Measurements from ENCODE around the gene TARP.
"Not testable (repeated sequence)": the region's sequence is repeated elsewhere in the genome, so short reads cannot be mapped to it uniquely, and the experiment has no call there.

The TARP gene

DNA sequence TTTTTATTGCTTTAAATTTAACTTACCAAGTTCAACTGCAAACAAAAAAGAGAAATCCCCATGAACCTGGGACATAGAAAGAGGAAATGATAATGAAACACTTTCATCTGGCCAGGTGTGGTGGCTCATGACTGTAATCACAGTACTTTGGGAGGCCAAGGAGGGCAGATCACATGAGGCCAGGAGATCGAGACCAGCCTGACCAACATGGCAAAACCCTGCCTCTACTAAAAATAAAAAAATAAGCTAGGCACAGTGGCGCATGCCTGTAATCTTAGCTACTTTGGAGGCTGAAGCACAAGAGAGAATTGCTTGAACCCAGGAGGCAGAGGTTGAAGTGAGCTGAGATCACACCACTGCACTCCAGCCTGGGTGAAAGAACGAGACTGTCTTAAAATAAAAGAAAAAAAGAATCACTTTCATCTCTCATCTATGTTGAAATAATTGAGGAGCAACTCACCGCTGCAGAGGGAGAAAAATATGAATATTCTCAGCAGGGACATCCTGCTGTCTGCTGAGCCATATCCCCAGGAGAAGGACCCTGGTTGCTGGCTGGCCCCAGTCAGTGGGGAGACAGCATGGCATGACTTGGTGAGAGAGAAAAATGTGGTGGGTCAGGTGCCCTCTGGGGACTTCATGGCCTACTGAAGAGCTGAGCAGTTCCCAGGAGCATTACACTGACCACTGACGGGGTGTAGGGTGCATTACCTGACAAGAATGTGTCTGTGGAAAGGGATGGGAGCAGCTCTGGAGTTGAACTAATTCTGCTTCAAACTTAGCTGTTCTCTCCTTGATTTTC lies 22.8 kb upstream of the TARP start:
- DNase-seq = no peak

DNA sequence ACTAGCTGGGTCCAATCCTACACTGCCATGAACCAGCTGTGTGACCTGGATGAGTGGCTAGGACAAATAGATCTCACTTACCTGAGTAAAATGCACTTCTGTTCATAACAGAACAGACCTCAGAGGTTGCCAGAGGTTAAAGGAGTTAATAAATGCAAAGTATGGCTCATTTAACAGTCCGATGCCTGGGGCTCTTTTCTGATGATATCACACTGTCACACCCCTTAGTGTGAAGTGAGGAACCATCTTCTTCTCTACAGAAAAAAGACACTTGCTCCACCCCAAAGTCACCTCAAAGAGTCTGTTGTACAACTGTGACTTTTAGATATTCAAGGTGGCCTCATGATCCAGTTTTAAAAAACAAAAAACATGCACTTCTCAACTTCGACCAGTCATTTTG lies 21.5 kb upstream of the TARP start:
- DNase-seq = no peak

DNA sequence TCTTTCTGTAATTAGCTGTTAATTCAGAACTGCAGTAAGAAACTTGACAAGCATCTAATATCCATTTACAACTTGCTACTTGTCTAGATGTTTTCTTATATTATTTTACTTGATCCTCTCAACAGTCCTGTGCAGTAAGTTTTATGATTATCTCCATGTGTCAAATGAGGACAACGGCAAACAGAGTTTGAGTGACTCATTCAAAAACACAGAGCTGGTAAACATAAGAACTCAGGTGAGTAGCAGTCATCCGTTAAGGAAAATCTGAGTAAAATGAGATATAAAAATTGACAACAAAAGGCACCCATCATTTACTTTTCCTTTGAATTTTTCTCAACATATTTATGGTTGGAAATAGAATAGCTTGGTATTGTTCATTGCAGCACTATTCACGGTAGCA lies 19.0 kb upstream of the TARP start:
- DNase-seq = no peak

DNA sequence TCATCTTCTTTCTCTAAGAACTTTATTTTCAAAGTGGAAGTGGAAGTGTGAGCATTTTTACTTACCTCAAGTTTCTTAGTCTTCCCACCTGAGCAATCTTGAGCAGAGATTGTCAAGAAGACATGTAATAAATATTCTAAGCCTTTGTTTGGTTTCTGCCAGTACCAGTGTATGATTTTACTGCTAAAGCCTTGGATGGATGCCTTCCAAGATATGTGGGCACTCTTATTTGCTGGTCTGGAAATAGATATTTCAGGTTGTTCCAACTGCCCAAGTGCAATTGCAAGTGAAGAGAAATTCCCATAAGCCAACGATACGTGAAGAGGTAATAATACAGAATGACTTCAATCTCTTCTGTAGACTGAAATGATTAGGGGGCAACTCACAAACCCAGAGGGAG lies 18.2 kb upstream of the TARP start:
- no peak for DNase-seq

DNA sequence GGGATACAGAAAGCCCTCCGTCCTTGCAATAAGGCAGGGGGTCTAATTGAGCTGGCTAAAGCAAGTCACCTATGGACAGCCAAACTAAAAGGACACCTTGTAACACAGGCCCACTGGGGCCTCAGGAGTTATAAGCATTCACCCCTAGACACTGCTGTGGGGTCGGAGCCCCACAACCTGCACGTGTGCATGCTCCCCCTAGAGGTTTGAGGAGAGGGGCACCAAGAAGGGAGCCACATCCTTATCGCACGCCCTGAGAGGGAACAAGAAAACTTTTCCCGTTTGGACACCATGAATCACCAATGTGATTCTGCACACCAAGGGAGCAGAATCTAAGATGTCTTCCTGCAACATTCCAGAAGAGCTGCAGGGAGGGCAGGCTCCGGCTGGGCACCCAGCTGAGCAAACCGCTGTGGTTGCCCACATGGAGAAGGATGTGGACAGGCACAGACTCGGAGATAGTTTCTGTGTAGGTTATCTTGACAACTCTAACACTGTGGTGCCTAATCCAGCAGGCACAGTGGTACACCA lies 17.7 kb upstream of the TARP start:
- no peak for DNase-seq

DNA sequence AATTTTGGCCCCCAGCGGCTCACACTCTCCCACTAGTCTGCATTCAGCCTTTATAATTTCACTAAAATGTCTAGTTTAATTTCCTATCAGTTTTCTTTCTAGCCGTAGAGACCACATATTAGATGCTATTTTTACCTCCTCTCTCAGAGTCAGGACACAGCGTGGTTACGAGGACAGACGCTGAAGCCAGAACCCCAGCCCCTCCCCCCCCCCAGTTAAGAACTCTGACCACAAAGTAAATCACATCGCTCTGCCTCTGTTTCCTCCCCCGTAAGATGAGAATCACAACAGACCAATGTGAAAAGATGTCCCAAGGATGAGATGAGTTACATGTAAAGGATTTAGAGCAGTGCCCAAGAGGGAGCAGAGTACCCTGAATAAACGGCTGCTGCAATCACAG lies 11.1 kb upstream of the TARP start:
- no peak for DNase-seq

DNA sequence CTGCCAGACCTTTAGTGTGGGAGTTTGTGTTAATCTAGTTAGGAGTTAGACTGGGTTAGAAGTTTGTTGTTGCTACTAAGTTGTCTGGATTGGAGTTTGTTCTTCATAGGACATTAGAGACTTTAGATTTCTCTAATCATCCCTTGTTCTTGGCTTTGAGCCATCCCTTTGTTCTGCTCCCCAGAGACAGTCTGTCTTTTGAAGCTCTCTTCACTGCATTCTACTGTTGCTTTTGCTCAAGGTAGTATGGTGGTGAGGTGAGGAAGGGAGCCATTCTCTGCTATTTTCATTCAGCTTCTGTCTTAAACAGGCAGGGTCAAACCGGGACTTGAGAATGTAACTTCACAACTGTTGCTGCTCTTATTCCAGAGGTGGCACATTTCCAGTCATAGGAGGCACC lies 10.4 kb upstream of the TARP start:
- no peak for DNase-seq

DNA sequence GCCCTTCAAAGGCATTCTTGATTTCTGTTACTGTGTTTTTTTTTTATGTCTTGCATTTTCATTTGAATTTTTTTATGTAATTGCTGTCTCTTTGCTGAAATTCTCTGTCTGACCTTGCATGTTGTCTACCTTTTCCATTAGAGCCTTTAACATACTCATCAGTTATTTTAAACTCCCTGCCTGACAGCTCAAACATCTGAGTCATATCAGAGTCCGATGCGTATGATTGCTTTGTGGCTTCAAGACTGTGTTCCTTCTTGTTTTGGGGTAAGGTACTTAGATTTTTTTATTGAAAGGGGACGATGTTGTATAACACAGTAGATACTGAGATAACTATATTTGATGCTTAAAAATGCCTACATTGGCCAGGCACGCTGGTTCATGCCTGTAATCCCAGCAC lies 9.7 kb upstream of the TARP start:
- DNase-seq = no peak

DNA sequence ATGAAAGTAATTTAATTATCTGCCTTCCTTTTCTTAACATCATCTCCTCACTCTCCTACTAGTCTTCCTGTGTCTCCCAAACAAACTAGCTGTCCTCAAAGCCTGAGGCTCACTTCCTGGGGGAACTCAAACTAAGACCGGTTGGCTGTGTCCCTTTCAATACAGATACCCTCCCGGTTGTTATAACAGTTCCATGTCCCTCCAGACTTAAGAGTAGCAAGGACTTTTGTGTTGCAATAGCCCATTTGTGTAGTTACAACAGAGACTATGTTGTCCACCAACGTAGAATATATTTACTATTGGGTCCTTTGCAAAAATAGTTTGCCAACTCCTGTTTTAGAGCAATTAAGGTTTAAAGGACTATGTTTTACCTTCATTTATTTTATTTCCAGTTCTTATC lies 8.6 kb upstream of the TARP start:
- no peak for DNase-seq

DNA sequence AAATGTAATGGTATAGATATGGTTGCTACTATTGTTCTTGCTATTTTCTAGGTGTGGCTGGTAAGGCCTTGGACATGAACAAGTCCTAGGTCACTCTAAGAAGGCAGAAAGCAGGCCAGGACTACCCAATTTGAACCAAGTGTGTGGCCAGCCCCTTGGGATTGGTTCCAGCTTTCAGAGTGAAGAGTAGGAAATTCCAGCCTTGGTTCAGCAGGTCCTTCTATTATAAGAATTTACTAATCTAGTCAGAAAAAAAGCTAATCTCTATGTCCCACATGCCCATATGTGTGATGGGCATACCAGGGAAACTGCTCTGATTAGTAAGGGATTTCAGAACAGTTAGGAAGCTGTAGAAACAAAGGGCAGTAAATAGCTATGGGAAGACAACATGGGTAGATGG lies 7.8 kb upstream of the TARP start:
- DNase-seq = no peak

DNA sequence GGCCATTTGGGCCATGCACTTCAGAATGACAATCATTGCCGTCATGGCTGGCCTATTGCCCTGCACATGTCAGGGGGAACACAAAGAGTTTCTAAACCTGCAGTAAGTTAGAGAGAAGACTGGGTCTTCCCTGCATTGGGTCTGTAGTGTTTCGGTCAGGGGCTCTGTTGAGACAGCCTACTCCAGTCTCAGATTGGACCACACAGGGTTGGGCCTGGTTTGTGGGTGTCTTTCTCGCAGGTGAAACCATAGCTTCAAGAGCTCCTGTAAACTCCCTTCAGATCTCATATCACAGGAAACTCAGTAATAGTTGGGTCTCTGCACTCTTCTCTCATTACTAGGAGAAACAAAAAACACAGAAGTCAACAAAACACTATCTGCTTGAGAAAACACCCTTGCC lies 7.3 kb upstream of the TARP start:
- no peak for DNase-seq

DNA sequence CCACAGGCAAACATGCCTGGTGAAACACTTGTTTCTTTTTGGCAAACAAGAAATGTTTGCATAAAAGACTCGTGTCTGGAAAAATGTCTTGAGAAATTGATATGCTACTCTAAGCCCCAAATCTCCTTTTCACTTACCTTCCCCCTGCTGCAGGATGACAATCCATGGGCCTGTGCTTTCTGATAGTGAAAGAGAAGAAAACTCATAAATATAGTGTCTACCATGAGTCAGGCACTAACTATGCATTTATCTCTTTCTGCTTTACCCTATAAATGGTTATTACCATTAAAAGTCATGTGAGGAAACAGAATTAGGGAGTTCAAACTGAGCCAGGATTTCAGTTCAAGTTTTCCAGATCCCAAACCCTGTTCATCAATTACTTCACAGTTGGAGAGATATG lies 6.6 kb upstream of the TARP start:
- DNase-seq = no peak

DNA sequence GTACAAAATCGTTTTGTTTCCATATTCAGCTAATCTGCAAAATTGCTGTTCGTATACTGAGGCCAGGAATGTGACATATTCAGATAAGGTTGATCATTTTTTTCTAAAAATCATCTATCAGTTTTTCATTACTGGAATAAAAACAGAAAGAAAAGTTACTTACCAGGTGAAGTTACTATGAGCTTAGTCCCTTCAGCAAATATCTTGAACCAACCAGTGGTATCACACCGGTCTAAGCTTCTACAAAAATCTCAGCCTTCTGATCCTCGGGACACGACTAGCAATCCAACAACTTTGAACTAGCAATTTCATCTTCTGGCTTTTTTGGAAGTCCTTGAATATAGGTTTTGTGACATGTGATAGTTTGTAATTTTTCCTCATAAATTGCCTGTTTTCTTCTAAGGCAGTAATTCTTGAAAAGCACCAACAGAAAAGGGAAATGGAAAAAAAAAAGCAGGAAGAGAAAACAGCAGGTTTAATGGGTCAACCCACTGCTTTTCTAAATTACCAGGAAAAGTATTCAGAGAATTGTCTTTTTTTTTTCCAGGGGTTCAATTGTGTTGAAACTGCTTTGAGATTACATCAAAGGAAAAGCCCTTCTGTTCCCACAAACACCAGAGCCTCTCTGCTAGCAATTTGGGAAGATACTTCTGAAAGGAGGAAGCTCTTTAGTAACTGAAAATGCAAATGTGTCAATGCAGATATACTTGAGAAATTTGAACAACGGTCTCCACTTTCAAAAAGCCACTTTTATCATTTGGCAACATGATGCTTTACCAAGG lies 2.9 kb upstream of the TARP start:
- no peak for DNase-seq

DNA sequence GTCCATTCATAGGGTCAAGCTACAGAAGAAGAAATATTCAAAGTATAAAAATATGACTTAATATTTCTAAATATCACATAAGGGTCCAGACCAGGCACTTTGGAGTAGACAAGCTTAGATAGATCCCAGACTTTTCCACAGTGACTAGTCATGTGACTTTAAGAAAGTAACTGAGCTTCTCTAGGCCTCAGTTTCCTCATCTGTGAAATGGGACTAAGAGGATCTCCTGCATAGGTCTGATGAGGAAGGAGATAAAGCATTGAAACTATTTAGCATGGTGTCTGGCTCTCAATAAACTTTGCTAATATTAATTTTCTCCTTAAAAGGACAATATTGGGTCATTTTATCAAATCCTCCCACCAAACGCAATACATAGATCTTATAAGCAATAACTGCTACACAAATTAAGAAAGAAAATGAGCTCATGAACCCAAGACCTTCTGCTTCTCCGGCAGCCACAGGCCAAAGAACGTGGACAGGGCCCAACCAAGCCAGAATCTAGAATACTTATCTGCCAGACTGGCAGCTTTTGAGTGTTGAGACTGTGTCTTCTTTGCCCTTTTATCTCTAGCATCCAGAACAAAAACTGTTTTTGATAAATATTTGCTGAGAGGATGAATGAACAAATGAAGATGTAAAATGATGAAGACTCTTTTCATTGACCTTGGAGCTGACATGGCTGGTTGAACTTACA lies 1.6 kb upstream of the TARP start:
- DNase-seq = no peak

DNA sequence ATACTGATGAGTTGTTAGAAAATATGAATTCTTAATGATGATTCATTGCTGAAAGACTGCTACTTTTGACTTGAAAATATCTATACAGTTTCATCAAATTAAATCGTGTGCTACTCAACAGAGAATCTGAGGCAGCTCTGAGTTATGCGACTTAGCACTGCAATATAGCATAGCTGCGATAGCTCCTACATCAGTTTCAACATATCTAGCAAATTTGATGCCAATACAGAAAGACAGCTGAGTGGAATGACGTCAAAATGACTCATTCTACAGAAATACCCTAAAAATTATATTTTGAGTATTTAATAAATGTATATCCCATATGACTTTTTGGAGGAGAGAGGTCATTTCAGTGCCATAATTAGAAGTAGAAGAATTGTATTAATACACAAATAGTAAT lies 1.1 kb upstream of the TARP start:
- DNase-seq = no peak

DNA sequence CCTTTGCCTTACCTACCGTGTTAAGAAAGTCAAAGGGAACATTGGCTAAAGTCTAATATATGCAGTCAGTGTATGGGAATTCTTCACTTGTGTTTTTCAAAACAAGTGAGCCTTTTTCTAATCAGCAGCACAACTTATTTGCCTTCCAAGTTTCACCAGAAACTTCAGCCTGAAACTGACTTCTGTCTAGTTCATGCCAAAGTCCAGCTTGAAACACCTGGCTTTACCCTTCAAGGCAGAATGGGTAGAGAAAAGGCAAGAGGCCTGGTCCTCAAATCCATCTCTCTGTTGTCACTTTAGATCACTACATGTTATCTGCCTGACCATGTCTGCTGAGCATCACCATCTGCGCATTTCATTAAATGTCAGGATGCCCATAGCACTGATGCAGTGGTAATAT lies 3.0 kb downstream of the TARP start:
- DNase-seq = not testable (repeated sequence)

DNA sequence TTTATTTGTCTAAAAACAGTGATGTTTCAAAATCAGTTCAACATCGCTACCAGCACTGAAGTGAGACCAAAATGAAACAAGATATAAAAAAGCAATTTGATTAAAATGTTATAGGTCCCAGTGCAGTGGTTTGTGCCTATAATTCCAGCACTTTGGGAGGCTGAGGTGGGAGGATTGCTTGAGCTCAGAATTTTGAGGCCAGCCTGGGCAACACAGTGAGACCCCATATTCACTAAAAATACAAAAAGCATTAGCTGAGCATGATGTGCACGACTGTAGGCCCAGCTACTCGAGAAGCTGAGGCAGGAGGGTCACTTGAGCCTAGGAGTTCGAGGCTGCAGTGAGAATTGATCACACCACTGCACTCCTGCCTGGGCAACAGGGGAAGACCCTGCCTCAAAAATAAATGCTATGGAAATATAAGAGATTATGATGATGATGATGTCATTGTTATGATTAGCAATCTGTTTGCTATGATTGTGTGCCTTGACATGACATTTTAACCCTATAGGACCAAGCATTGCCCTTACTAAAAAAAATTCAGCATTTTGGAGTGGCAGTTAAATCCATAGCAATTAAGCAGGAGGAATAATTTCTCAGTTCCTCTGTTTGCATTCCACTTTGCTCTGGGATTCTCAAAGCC lies 3.6 kb downstream of the TARP start:
- not testable (repeated sequence) for DNase-seq

DNA sequence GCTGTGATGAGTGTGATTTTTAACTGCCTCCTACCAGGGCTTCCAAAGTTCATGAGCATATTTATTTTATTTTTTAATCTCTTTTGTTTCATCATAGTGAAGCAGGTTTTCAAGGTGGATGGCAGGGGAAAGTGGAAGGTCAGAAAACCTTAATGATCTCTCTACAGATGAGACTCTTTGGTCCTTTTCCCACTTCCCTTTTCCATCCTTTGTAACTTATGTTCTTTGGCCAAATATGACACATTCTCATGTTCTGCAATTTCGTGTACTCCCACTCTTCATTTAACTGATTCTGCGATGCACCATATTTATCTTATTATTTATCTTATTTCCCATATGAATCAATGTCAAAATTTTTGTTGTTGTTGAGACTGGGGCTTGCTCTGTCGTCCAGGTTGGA lies 7.5 kb downstream of the TARP start:
- not testable (repeated sequence) for DNase-seq

DNA sequence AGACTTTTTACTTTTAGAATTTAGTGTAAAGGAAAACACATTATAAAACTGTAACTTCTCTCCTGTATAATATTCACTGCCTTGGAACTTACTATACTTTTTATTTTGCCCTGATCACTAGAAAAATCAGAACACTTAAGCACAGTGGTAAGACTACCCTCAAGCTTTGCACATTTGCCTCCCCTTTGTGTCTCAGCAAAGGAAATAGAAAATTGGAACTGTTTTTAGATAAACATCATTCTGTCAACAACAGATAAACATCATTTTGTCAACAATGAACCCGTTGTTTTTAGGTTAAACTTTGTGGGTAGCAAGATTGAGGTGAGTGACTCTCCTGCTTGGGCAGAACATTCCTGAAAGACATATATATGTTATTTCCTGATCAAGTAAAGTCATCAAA lies 8.8 kb downstream of the TARP start:
- not testable (repeated sequence) for DNase-seq

DNA sequence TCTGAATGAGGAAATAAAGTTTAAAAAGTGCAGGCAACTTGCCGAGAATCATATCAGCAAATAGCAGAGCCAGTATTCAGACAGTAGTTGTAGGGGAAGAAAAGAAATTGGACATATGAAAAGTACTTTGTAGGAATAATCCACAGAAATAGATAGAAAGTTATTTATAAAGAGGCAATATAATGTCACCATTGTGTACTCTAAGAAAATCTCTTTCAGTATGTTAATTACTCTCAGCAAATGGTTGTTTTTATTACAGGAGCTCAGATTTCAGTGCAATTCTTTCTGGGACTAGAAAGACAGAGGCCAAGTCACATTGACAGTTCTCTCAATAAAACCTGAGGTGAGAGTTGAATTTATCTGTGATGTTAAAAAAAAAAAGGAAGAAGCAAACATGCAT lies 10.2 kb downstream of the TARP start:
- DNase-seq = not testable (repeated sequence)

DNA sequence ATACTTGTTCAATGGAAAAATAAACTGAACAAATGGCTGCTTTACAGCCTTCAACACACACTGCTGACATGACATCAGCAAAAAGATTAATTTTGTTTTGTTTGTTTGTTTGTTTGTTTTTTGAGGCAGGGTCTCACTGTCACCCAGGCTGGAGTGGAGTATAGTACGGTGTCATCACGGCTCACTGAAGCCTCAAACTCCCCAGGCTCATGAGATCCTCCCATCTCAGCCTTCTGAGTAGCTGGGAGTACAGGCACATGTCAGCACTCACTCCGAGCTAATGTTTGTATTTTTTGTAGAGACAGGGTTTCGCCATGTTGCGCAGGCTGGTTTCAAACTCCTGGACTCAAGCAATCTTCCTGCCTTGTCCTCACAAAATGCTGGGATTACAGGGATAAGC lies 10.9 kb downstream of the TARP start:
- DNase-seq = no peak

DNA sequence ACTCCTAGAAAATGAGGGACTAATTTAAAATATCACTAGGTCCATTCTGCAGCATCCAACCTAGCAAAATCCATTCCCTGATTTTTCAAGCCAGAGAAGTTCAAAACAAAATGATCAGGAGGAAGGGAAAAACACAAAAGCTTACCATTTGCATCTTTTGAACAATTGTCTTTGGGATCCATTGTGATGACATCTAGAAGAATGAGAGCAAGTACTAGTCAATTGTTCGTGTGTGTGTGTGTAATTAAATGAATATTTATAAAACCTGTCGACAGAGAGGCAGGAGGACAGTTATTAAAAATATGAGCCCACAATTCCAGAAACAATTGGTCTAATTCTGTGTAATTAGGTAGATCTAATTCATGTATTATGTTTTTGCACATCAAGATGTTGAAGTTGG lies 11.4 kb downstream of the TARP start:
- DNase-seq = not testable (repeated sequence)

DNA sequence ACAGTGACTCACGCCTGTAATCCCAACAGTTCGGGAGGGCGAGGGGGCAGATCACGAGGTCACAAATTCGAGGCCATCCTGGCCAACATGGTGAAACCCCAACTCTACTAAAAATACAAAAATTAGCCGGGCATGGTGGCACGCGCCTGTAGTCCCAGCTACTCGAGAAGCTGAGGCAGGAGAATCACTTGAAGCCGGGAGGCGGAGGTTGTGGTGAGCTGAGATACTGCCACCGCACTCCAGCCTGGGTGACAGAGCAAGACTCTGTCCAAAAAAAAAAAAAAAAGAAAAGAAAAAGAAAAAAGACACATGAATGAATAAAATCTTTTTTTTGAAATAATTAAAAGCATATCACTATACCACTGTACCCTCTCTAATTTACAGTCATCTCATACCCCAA lies 11.8 kb downstream of the TARP start:
- not testable (repeated sequence) for DNase-seq
